ENCODE data around the gene YPEL3.
A peak's percentile ranks its signal among the peaks of the same experiment; 100 is the strongest.

Gene YPEL3

GRCh38 chr16:30078744-30079143, 17.3 kb downstream of the YPEL3 start:
- in situ Hi-C loops (cut with HindIII; ENCODE audit: low pct_ligation_motif_present, low pct_unique_long_range_greater_than_20kb, low sequenced_read_pairs): no loop called here
- DNase-seq: no peak

DNA sequence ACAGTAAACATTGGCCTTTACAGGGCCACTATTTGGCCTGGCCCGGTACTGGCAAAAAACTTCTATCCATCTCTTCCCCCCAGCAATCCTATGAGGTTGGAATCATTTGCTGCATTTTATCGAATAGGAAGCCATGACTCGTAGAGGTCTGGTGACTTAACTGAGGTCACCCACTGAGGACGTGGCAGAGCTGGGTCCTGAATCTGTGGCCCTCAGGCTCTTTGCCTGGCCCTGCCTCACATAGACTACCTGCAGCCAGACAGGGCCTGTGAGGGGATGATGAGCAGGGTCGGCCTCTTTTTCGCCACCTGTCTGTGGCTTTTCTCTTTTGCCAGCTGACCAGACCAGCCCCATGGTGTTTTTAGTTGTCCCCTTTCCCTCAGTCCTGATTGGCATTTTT, 18.4 kb downstream of the YPEL3 start:
- in situ Hi-C loops (cut with HindIII; ENCODE audit: low pct_ligation_motif_present, low pct_unique_long_range_greater_than_20kb, low sequenced_read_pairs): no loop called here
- DNase-seq: no peak

DNA sequence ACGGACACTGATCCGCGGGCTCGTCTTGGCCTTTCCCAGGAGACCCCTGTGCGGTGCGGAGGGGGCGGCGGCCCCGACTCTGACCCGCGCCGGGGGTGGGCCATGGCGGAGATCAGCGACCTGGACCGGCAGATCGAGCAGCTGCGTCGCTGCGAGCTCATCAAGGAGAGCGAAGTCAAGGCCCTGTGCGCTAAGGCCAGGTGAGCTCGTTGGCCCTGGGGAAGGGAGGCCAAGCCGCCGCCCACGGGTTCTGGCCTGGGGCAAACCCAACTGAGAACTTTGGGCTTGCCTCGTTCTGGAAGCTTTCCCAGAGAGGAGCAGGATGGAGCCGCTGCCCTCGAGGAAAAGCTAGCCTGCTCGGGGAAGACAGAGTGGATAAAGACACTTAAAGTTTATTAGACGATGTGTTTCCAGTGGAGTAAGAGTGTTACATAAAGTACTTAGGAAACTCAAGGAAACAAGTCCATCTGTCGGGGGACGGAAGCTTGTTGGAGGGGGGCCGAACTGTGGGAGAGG, 19.7 kb downstream of the YPEL3 start:
- in situ Hi-C loops (cut with HindIII; ENCODE audit: low pct_ligation_motif_present, low pct_unique_long_range_greater_than_20kb, low sequenced_read_pairs): no loop called here
- peak; percentile 37 for DNase-seq

DNA sequence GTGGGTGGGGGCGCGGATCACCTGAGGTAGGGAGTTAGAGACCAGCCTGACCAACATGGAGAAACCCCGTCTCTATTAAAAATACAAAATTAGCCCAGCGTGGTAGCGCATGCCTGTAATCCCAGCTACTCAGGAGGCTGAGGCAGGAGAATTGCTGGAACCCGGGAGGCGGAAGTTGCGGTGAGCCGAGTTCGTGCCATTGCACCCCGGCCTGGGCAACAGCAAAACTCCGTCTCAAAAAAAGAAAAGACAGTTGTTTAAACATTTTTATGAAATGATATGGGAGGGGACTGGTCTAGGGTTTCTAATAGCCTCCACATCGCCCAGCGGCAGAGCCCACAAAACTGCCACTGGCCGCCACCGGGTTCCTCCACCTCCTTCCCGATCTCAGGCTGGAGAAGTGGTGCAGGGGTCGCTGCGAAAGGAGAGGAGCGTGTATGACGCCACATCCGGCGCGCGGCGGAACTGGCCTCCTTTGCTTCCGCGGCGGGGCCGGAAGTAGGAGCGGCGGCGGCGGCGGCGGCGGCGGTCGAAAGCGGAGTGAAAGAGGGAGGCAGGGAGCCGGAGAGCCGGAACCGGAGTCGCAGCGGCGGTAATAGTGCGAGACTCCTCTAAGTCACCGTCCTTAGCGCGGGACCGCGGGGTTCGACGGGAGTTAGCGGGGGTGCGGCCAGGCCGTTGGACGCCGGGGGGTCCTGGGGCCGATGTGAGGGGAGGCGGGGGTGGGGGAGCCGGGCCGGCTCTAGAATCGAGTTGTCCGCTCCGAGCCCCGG, 20.3 kb downstream of the YPEL3 start, which contains the start of gene PPP4C:
Gene PPP4C, plus strand, starts transcription at position 492 of the 773 bp plus-strand sequence. CDS start 384 bp downstream, outside the sequence.
- peak; percentile 96 for DNase-seq
- in situ Hi-C loops (cut with HindIII; ENCODE audit: low pct_ligation_motif_present, low pct_unique_long_range_greater_than_20kb, low sequenced_read_pairs): no loop called here

DNA sequence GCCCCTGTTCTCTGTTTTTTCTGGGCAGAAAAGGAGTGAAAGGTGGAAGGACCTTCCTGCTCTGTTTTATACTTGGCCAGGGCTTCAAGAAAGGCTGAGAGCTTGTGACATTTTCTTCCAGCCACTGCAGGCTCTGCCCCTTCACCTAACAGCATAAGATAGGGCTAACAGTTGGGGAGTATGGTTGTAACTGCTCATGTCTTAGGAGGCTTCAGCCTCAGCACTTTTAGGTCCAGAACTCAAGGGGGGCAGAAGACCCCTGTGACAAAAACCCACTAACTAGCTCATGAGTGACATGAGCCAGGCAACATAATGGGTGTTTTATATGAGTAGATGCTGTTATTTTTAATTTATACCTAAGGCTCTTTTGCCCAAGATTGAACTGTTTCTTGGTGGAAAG, 25.5 kb downstream of the YPEL3 start:
- in situ Hi-C loops (cut with HindIII; ENCODE audit: low pct_ligation_motif_present, low pct_unique_long_range_greater_than_20kb, low sequenced_read_pairs): no loop called here
- no peak for DNase-seq

DNA sequence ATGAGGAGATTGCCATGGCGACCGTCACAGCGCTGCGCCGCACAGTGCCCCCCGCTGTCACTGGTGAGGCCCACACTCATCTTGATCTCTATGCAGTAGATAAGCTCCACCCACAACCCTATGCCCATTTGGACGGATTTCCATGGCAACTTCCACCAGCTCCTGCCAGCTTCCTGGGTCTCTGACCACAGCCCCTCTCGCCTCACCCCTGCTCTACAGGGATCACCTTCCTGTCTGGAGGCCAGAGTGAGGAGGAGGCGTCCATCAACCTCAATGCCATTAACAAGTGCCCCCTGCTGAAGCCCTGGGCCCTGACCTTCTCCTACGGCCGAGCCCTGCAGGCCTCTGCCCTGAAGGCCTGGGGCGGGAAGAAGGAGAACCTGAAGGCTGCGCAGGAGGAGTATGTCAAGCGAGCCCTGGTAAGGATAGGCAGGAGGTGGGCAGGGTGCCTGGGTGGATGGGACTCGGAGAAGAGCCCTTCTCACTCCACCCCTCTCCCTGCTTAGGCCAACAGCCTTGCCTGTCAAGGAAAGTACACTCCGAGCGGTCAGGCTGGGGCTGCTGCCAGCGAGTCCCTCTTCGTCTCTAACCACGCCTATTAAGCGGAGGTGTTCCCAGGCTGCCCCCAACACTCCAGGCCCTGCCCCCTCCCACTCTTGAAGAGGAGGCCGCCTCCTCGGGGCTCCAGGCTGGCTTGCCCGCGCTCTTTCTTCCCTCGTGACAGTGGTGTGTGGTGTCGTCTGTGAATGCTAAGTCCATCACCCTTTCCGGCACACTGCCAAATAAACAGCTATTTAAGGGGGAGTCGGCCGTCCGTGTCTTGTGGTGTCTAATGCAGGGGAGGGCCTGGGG, 26.2 kb downstream of the YPEL3 start:
- in situ Hi-C loops (cut with HindIII; ENCODE audit: low pct_ligation_motif_present, low pct_unique_long_range_greater_than_20kb, low sequenced_read_pairs): no loop called here
- DNase-seq: no peak

DNA sequence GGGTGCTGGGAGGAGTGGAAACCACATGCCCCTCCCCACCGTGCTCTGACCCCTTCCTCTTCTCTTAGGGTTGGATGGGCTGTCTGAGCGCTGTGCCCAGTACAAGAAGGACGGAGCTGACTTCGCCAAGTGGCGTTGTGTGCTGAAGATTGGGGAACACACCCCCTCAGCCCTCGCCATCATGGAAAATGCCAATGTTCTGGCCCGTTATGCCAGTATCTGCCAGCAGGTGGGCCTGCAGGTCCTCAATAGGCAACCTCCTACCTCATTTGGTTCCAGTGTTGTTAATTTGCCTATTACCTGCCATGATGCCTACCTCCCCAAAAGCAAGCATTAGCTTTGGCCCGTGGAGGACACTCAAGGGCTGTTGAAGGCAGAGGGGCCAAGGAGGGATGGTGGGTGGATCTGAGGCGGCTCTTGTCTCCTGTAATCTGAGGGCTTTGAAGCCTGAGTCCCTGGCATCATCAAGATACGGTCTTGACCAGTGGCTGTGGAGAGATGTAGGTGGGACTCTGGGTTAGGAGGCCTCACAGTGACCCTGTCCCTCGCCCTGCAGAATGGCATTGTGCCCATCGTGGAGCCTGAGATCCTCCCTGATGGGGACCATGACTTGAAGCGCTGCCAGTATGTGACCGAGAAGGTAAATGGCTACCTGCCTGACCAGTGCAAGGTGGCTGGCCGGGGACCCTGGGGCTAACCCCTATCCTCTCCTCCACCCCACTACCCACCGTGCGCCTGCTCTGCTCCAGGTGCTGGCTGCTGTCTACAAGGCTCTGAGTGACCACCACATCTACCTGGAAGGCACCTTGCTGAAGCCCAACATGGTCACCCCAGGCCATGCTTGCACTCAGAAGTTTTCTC, 27.0 kb downstream of the YPEL3 start:
- in situ Hi-C loops (cut with HindIII; ENCODE audit: low pct_ligation_motif_present, low pct_unique_long_range_greater_than_20kb, low sequenced_read_pairs): no loop called here

GRCh38 chr16:30068333-30068732, 27.7 kb downstream of the YPEL3 start:
- in situ Hi-C loops (cut with HindIII; ENCODE audit: low pct_ligation_motif_present, low pct_unique_long_range_greater_than_20kb, low sequenced_read_pairs): no loop called here
- no peak for DNase-seq

More for the DNA sequence above, 27.0 kb downstream of the YPEL3 start:
- peak; percentile 64 for DNase-seq

DNA sequence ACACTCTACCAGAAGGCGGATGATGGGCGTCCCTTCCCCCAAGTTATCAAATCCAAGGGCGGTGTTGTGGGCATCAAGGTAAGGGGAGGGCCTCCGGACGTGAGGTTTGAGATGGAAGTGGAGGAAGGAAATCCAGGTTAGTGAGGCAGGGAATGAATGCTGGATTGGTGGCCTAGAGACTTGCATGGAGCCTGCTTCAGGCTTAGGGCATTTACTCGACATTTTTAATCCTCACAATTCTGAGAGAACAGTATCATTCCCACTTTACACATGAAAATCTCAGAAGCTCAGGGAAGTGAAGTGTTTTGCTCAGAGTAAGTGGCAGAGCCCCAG, 28.5 kb downstream of the YPEL3 start:
- no peak for DNase-seq
- in situ Hi-C loops (cut with HindIII; ENCODE audit: low pct_ligation_motif_present, low pct_unique_long_range_greater_than_20kb, low sequenced_read_pairs): no loop called here

DNA sequence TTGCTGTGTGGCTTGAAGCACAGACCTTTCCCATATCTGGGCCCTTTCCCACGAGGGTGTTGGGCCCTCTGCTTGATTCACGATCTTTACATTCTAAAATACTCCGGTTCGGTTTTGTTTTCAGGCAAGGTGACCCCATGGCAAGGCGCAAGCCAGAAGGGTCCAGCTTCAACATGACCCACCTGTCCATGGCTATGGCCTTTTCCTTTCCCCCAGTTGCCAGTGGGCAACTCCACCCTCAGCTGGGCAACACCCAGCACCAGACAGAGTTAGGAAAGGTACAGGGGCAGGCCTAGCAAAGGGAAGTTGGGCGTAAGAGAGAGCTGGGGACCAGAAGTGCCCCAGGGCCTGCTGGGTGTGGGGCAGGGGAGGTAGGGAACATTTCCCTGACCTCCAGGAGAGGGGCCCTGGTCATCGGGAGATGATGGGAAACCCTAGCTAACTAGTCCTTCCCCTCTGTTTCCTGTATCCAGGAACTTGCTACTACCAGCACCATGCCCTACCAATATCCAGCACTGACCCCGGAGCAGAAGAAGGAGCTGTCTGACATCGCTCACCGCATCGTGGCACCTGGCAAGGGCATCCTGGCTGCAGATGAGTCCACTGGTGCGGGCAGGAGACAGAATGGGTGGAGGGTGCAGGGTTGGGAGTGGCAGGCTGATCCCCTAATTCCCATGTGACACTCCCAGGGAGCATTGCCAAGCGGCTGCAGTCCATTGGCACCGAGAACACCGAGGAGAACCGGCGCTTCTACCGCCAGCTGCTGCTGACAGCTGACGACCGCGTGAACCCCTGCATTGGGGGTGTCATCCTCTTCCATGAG, 29.0 kb downstream of the YPEL3 start:
- in situ Hi-C loops (cut with HindIII; ENCODE audit: low pct_ligation_motif_present, low pct_unique_long_range_greater_than_20kb, low sequenced_read_pairs): no loop called here
- DNase-seq: no peak

GRCh38 chr16:30065943-30066760, 29.9 kb downstream of the YPEL3 start:
- peak; percentile 65 for DNase-seq

GRCh38 chr16:30065102-30065942, 30.7 kb downstream of the YPEL3 start, which contains the start of gene ALDOA:
Gene ALDOA (plus strand): TSS chr16:30065760. CDS start chr16:30066898, 1,138 bp downstream.
- in situ Hi-C loops (cut with HindIII; ENCODE audit: low pct_ligation_motif_present, low pct_unique_long_range_greater_than_20kb, low sequenced_read_pairs): no loop called here
- DNase-seq: peak; percentile 99

More at GRCh38 chr16:30065943-30066760, 29.9 kb downstream of the YPEL3 start:
- in situ Hi-C loops (cut with HindIII; ENCODE audit: low pct_ligation_motif_present, low pct_unique_long_range_greater_than_20kb, low sequenced_read_pairs): no loop called here

DNA sequence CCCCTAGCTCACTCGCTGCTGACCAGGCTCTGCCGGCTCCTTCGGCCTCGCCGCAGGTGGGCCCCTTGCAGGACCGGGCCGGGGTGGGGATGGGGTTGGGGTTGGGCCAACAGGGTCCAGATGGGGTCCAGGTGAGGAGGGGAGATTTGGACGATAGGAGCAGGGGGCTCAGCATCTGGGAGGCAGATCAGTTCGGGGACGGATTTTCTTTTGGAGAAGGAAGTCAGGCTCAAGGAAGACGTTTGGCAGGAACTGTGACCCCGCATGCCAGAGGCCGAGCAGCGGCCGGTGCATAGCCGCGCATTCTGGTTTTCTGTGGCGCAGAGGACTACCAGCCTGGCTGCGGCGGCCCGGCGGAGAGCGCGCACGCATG, 31.3 kb downstream of the YPEL3 start:
- DNase-seq: no peak
- in situ Hi-C loops (cut with HindIII; ENCODE audit: low pct_ligation_motif_present, low pct_unique_long_range_greater_than_20kb, low sequenced_read_pairs): no loop called here

DNA sequence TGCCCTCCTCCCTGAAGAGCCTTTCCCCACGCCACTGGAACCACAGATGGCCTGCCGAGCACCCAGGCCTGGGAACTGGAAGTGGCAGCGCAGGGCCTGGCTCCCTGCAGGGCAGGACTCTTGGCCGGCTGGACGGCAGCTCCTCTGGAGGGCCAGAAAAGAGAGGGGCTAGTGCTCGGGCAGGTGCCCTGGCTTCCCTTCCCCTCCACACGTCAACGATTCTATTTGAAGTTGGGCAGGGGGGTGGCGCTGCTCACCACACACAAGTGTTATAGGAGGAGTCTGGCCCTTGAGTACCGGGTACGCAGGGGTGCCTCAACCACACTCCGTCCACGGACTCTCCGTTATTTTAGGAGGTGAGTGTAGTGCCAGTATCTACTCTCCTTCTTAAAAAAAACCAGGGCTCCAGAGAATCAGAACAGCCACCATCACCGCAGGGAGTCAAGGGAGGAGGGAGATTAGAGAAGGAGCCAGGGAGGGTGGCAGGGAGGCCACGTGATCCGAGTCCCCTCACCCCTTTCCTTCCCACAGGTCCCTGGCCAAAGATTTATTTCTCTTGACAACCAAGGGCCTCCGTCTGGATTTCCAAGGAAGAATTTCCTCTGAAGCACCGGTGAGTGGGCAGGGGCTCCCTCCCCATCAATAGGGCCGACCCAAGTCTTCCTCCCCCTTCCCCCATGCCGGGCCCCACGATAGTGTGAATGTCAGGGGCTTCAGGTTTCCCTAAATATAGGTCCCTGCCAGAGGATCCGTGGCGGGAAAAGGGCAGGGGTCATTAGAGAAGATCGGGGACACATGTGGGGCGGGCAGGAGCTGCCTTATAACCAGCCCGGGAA, 31.9 kb downstream of the YPEL3 start:
- in situ Hi-C loops (cut with HindIII; ENCODE audit: low pct_ligation_motif_present, low pct_unique_long_range_greater_than_20kb, low sequenced_read_pairs): no loop called here
- peak; percentile 80 for DNase-seq

GRCh38 chr16:30063278-30063892, 32.6 kb downstream of the YPEL3 start:
- in situ Hi-C loops (cut with HindIII; ENCODE audit: low pct_ligation_motif_present, low pct_unique_long_range_greater_than_20kb, low sequenced_read_pairs): no loop called here
- DNase-seq: no peak

All from ACHN (cell line).